ENCODE measurements around the gene IGF2BP1.

GRCh38 chr17:49078248-49078647 is 81.1 kb downstream of the IGF2BP1 start:
- TF ChIP-seq CTCF (IDR thresholded peaks at IDR 0.05) (no peak), POLR2A (IDR thresholded peaks at IDR 0.05) (no peak)

Data from testis (tissue), 2 donors.